HepG2 (cell line): ENCODE results near the gene JMJD6. TPM values are rescaled to one million over a fixed set of nuclear protein-coding genes. Genes with fewer than 3 reads are reported as not detected.

ENCODE experiments used
- ARNTL ChIP-seq: sonication (generic); formaldehyde crosslinking; IDR thresholded peaks from 2 replicates; pipeline ENCODE4 v1.4.0; 2020; ENCODE audit warnings: mild to moderate bottlenecking, missing genetic modification reagents
- ELF4 ChIP-seq: sonication (generic); formaldehyde crosslinking; IDR thresholded peaks from 2 replicates; pipeline ENCODE4 v1.5.0; 2020; ENCODE audit warnings: missing genetic modification reagents, mild to moderate bottlenecking, moderate library complexity, borderline replicate concordance
- FOXP1 ChIP-seq, 2 experiments: fragments of 450-650 bp in 1 of 2; IDR thresholded peaks; 2 replicates each; pipeline ENCODE4 v1.6.1; 2017 to 2018; ENCODE audit warnings: antibody characterized with exemption in 1 of 2
- FUBP1 ChIP-seq: sonication (generic); formaldehyde crosslinking; IDR thresholded peaks from 2 replicates; pipeline ENCODE4 v1.5.1; 2020; ENCODE audit warnings: missing genetic modification reagents, mild to moderate bottlenecking, borderline replicate concordance
- MAZ ChIP-seq, 2 experiments: sonication (generic) in 1 of 2; formaldehyde crosslinking in 1 of 2; IDR thresholded peaks; 2 replicates each; pipeline versions ENCODE4 v1.5.0 to v1.6.1; 2012 to 2020; ENCODE audit warnings: low read depth in 2 of 2, mild to moderate bottlenecking in 2 of 2, borderline replicate concordance in 1 of 2, improper control_type of control experiment in 1 of 2, low read length in 1 of 2, missing genetic modification reagents in 1 of 2, moderate library complexity in 1 of 2
- NFAT5 ChIP-seq: sonication (generic); formaldehyde crosslinking; IDR thresholded peaks from 2 replicates; pipeline ENCODE4 v1.4.0; 2020; ENCODE audit warnings: missing genetic modification reagents
- NR2F6 ChIP-seq, 2 experiments: IDR thresholded peaks; 2 replicates each; pipeline ENCODE4 v1.6.1; 2016; ENCODE audit warnings: antibody characterized with exemption in 1 of 2, mild to moderate bottlenecking in 1 of 2
- SCMH1 ChIP-seq: sonication (generic); formaldehyde crosslinking; IDR thresholded peaks from 2 replicates; pipeline ENCODE4 v1.9.0; 2021; ENCODE audit warnings: missing genetic modification reagents, mild to moderate bottlenecking, borderline replicate concordance
- ZFP1 ChIP-seq: IDR thresholded peaks from 2 replicates; pipeline ENCODE4 v1.6.1; 2016
- ZNF609 ChIP-seq: sonication (generic); formaldehyde crosslinking; IDR thresholded peaks from 2 replicates; pipeline ENCODE4 v1.4.0; 2020; ENCODE audit warnings: mild to moderate bottlenecking, missing genetic modification reagents, borderline replicate concordance
- ZSCAN21 ChIP-seq: sonication (generic); formaldehyde crosslinking; IDR thresholded peaks from 2 replicates; pipeline ENCODE4 v1.8.0; 2022; ENCODE audit warnings: mild to moderate bottlenecking, missing genetic modification reagents, moderate library complexity, borderline replicate concordance
- polyA plus RNA-seq, 8 experiments: library from polyadenylated mRNA; depleted of rRNA in 3 of 8; stranded (reverse) in 7 of 8; unstranded in 1 of 8; fragments of >200 nt; fragmentation: Illumina TruSeq in 4 of 8; extraction: Trizol in 4 of 8; gene quantifications; 2 replicates each; pipeline versions ENCODE4 v1.2.1 to v1.2.3, GENCODE V29; 2011 to 2016; ENCODE audit warnings: low read depth in 4 of 8, missing spikeins in 1 of 8, mixed read lengths in 1 of 8; ENCODE audit not compliant: insufficient read depth in 1 of 8
- total RNA-seq, 5 experiments: library from RNA; depleted of rRNA; stranded (reverse); fragments of >200 nt; fragmentation: Illumina TruSeq; extraction: Trizol; gene quantifications; 2 replicates each; pipeline ENCODE4 v1.2.3, GENCODE V29; 2016; ENCODE audit warnings: low read depth in 1 of 5

Gene JMJD6
- total and polyA plus RNA-seq, 2 of the 13 experiments (the other 11 are each of a cell fraction or from before 2014, with no cell fraction given), result 33.6 to 41.0 TPM

- peak; percentile 83 for TF ChIP-seq ZNF609
- TF ChIP-seq FOXP1 (IDR thresholded peaks at IDR 0.05), result peak; percentile 80
- TF ChIP-seq FOXP1 (CRISPR knock-in tag; IDR thresholded peaks at IDR 0.05), result peak; percentile 95
- TF ChIP-seq SCMH1 (CRISPR knock-in tag), result no peak
- no peak for TF ChIP-seq NFAT5 (CRISPR knock-in tag)
- TF ChIP-seq ZSCAN21 (CRISPR knock-in tag), result no peak
- TF ChIP-seq FUBP1 (CRISPR knock-in tag), result peak; percentile 26; the same call in 1 of the 2 replicates
- no peak for TF ChIP-seq ZFP1
- 0 out of 2 replicates have a peak, but pooled peaks have one; percentile 65 for TF ChIP-seq ELF4 (CRISPR knock-in tag)
- TF ChIP-seq ARNTL (CRISPR knock-in tag), result peak; percentile 35; the same call in 1 of the 2 replicates
- no peak for TF ChIP-seq MAZ (IDR thresholded peaks at IDR 0.05; ENCODE audit: borderline replicate concordance, low read depth, low read length)
- TF ChIP-seq MAZ (CRISPR knock-in tag; IDR thresholded peaks at IDR 0.05; ENCODE audit: low read depth), result 0 out of 2 replicates have a peak, but pooled peaks have one; percentile 37
- TF ChIP-seq NR2F6 (IDR thresholded peaks at IDR 0.05), result peak; percentile 76
- TF ChIP-seq NR2F6 (CRISPR knock-in tag; IDR thresholded peaks at IDR 0.05), result peak; percentile 85
Observed at GRCh38 chr17:76691379-76692191, 34.8 kb downstream of the JMJD6 start (continued).
